Mucosa of rectum (tissue), 2 donors: ENCODE results near the gene ZCCHC7.
"Not testable (repeated sequence)": the region's sequence is repeated elsewhere in the genome, so short reads cannot be mapped to it uniquely, and the experiment has no call there.

ENCODE experiments used
- H3K27ac ChIP-seq, 2 donors: one replicate each; pipeline ENCODE4 v1.7.0; 2013; ENCODE audit warnings: inconsistent platforms in 2 of 2, low read depth in 2 of 2, low read length in 2 of 2
- H3K27me3 ChIP-seq, 2 donors: one replicate each; pipeline ENCODE4 v1.7.0; 2013; ENCODE audit warnings: low read length in 2 of 2; ENCODE audit not compliant: control insufficient read depth in 2 of 2, insufficient read depth in 2 of 2
- H3K36me3 ChIP-seq, 2 donors: one replicate each; pipeline ENCODE4 v1.7.0; 2013; ENCODE audit warnings: low read length in 2 of 2; ENCODE audit not compliant: control insufficient read depth in 2 of 2, insufficient read depth in 2 of 2
- H3K4me1 ChIP-seq, 2 donors: one replicate each; pipeline ENCODE4 v1.7.0; 2013; ENCODE audit warnings: low read length in 2 of 2, mild to moderate bottlenecking in 1 of 2; ENCODE audit not compliant: control insufficient read depth in 2 of 2, insufficient read depth in 2 of 2
- H3K4me3 ChIP-seq, 2 donors: one replicate each; pipeline ENCODE4 v1.7.0; 2013; ENCODE audit warnings: low read length in 2 of 2
- H3K9ac ChIP-seq, 2 donors: one replicate each; pipeline ENCODE4 v1.7.0; 2013; ENCODE audit warnings: low read length in 2 of 2, low read depth in 1 of 2, mild to moderate bottlenecking in 1 of 2
- H3K9me3 ChIP-seq, 2 donors: one replicate each; pipeline ENCODE4 v1.7.0; 2013; ENCODE audit warnings: low read length in 2 of 2; ENCODE audit not compliant: control insufficient read depth in 2 of 2
- donor health status: healthy.
- donor health status: Normal muscosa, but diverticular disease.

ZCCHC7 gene

DNA sequence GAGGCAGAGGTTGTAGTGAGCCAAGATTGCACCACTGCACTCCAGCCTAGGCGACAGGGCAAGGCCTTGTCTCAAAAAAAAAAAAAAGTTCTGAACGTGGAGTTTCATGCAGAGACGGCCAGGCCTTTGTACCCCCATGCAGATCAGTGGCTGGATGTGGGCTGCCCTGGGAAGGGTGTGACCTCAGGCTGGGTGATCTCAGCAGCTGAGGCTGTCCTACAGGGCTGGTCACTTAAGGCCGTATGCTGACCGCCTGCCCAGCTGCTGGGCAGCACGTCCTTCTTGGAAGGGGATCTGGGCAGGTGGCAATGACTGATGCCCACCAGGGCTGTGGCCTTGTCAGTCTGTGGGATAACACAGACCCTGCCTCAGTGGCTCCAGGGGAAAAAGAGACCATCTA, 264.9 kb downstream of the ZCCHC7 start:
- Histone ChIP-seq H3K4me3 (no peak overlapping the region), H3K27me3 (no peaks in the 10 kb centered on the region), H3K9ac (no peak overlapping the region), H3K27ac (no peak overlapping the region), H3K9me3 (no peaks in the 10 kb centered on the region), H3K4me1 (no peaks in the 10 kb centered on the region), H3K36me3 (no peaks in the 10 kb centered on the region)

- Histone ChIP-seq H3K27ac (no peak overlapping the region), H3K9ac (no peak overlapping the region), H3K36me3 (no peaks in the 10 kb centered on the region), H3K9me3 (no peaks in the 10 kb centered on the region), H3K4me3 (no peak overlapping the region), H3K4me1 (no peaks in the 10 kb centered on the region), H3K27me3 (no peaks in the 10 kb centered on the region)
Measured at GRCh38 chr9:37386988-37387387, 266.6 kb downstream of the ZCCHC7 start.

GRCh38 chr9:37390759-37391158, 270.4 kb downstream of the ZCCHC7 start:
- Histone ChIP-seq H3K4me1 (no peaks in the 10 kb centered on the region), H3K9ac (no peak overlapping the region), H3K36me3 (no peaks in the 10 kb centered on the region), H3K9me3 (no peaks in the 10 kb centered on the region), H3K4me3 (no peak overlapping the region), H3K27ac (no peak overlapping the region), H3K27me3 (no peaks in the 10 kb centered on the region)

GRCh38 chr9:37392272-37392671, 271.9 kb downstream of the ZCCHC7 start:
- H3K9ac ChIP-seq, result no peak overlapping the region
- no peaks in the 10 kb centered on the region for H3K4me1 ChIP-seq
- no peak overlapping the region for H3K27ac ChIP-seq
- H3K4me3 ChIP-seq, result no peak overlapping the region
- no peaks in the 10 kb centered on the region for H3K36me3 ChIP-seq
- no peaks in the 10 kb centered on the region for H3K27me3 ChIP-seq
- H3K9me3 ChIP-seq, result no peaks in the 10 kb centered on the region

DNA sequence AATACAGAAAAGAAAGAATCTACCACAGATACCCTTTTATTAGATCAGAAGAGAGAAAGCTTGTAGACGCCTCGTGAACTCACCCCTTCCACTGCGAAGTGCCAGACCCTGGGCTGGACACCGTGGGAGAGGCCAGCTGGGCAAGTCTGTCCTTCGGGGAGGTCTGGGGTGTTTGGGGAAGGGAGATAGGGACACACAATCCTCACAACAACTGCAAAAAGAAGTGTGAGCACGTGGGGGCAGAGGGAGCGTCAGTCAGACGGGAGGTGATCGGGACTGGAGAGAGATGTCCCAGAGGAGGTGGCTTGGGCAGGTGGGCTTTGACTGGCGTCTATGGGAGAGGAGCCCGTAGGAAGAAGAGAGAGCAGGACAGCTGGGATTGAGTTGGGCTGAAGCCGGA, 274.9 kb downstream of the ZCCHC7 start:
- no peak overlapping the region for H3K27ac ChIP-seq
- H3K27me3 ChIP-seq, result no peaks in the 10 kb centered on the region
- H3K9ac ChIP-seq, result no peak overlapping the region
- H3K4me1 ChIP-seq, result no peaks in the 10 kb centered on the region
- no peak overlapping the region for H3K4me3 ChIP-seq
- no peaks in the 10 kb centered on the region for H3K36me3 ChIP-seq
- no peaks in the 10 kb centered on the region for H3K9me3 ChIP-seq

DNA sequence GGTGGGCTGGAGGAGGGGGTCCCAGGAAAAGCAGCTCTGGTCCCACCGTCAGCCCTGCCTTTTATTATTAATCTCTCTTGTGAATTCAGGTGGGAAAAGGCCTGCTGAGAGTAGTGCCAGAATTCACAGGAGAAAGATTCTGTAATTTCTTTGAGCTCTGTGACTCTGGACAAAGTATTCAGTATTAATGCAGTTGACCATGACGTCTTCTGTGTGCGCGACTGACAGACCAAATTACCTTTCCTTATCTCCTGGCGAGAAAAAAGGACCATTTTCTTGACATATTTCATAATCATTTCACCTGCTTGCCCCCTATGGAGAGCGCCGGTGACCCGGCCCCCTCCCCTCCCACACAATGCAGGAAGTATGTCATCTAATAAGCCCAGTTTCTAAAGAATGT, 275.3 kb downstream of the ZCCHC7 start:
- H3K4me3 ChIP-seq, result no peak overlapping the region
- no peaks in the 10 kb centered on the region for H3K9me3 ChIP-seq
- H3K4me1 ChIP-seq, result no peaks in the 10 kb centered on the region
- H3K36me3 ChIP-seq, result no peaks in the 10 kb centered on the region
- no peak overlapping the region for H3K27ac ChIP-seq
- no peaks in the 10 kb centered on the region for H3K27me3 ChIP-seq
- H3K9ac ChIP-seq, result no peak overlapping the region

- not testable (repeated sequence) for H3K27ac ChIP-seq, H3K27me3 ChIP-seq, H3K36me3 ChIP-seq, H3K4me3 ChIP-seq, H3K4me1 ChIP-seq, H3K9me3 ChIP-seq, H3K9ac ChIP-seq
Measured at GRCh38 chr9:37397948-37398347, 277.6 kb downstream of the ZCCHC7 start.

GRCh38 chr9:37398464-37399025, 278.2 kb downstream of the ZCCHC7 start:
- Histone ChIP-seq H3K27me3 (no peaks in the 10 kb centered on the region), H3K9me3 (no peaks in the 10 kb centered on the region), H3K9ac (no peak overlapping the region), H3K4me1 (no peaks in the 10 kb centered on the region), H3K36me3 (no peaks in the 10 kb centered on the region), H3K4me3 (no peak overlapping the region), H3K27ac (no peak overlapping the region)

GRCh38 chr9:37399336-37399735, 279.0 kb downstream of the ZCCHC7 start:
- Histone ChIP-seq H3K36me3 (no peaks in the 10 kb centered on the region), H3K27ac (no peak overlapping the region), H3K4me3 (no peak overlapping the region), H3K9me3 (no peaks in the 10 kb centered on the region), H3K9ac (no peak overlapping the region), H3K4me1 (no peaks in the 10 kb centered on the region), H3K27me3 (no peaks in the 10 kb centered on the region)

- Histone ChIP-seq H3K4me3 (no peak overlapping the region), H3K27me3 (no peaks in the 10 kb centered on the region), H3K9ac (no peak overlapping the region), H3K36me3 (no peaks in the 10 kb centered on the region), H3K4me1 (no peaks in the 10 kb centered on the region), H3K27ac (no peak overlapping the region), H3K9me3 (no peaks in the 10 kb centered on the region)
Measured at GRCh38 chr9:37404590-37404989, 284.2 kb downstream of the ZCCHC7 start.

DNA sequence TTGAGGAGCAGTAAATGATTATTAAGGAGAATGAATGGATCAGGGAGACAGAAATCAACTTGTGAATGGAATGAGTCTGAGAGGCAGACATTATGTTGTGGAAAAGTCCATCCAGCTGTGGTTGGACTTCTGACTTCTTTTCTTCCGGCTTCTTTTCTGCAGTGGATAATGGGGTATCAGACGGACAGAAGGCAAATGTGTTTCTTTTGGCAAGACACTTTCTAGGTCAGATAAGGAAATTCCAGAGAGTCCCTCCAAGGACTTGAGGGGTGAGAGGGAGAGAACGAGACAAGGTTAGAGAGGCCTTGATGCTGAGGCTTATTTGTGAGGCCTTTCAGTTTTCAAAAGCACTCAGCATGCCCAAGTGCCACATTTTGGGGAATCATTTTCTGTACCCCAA, 285.0 kb downstream of the ZCCHC7 start:
- no peak overlapping the region for H3K9ac ChIP-seq
- H3K4me1 ChIP-seq, result no peaks in the 10 kb centered on the region
- no peaks in the 10 kb centered on the region for H3K9me3 ChIP-seq
- no peak overlapping the region for H3K27ac ChIP-seq
- no peaks in the 10 kb centered on the region for H3K36me3 ChIP-seq
- no peak overlapping the region for H3K4me3 ChIP-seq
- H3K27me3 ChIP-seq, result no peaks in the 10 kb centered on the region
